Measurements from ENCODE around the gene LNX2.
"Not testable (repeated sequence)": the region's sequence is repeated elsewhere in the genome, so short reads cannot be mapped to it uniquely, and the experiment has no call there.

The LNX2 gene

GRCh38 chr13:27634231-27634630 lies 13.9 kb upstream of the LNX2 start:
- no peak for DNase-seq (ENCODE audit: extremely low read depth, low read depth)
- TF ChIP-seq CTCF (IDR thresholded peaks at IDR 0.05; ENCODE audit: low read depth, low read length, missing control alignments) = no peak
- no peak overlapping the region for H3K4me3 ChIP-seq (replicated peaks; ENCODE audit: low read depth, low read length)

- H3K4me3 ChIP-seq (replicated peaks; ENCODE audit: low read depth, low read length) = no peak overlapping the region
- no peak for TF ChIP-seq CTCF (IDR thresholded peaks at IDR 0.05; ENCODE audit: low read depth, low read length, missing control alignments)
- no peak for DNase-seq (ENCODE audit: extremely low read depth, low read depth)
Measured at GRCh38 chr13:27632648-27633047, 12.3 kb upstream of the LNX2 start.

GRCh38 chr13:27632214-27632613 lies 11.9 kb upstream of the LNX2 start:
- no peak for DNase-seq (ENCODE audit: extremely low read depth, low read depth)
- no peak overlapping the region for H3K4me3 ChIP-seq (replicated peaks; ENCODE audit: low read depth, low read length)
- no peak for TF ChIP-seq CTCF (IDR thresholded peaks at IDR 0.05; ENCODE audit: low read depth, low read length, missing control alignments)

GRCh38 chr13:27631665-27632064 lies 11.3 kb upstream of the LNX2 start:
- no peak for DNase-seq (ENCODE audit: extremely low read depth, low read depth)
- no peak overlapping the region for H3K4me3 ChIP-seq (replicated peaks; ENCODE audit: low read depth, low read length)
- no peak for TF ChIP-seq CTCF (IDR thresholded peaks at IDR 0.05; ENCODE audit: low read depth, low read length, missing control alignments)

GRCh38 chr13:27631156-27631555 lies 10.8 kb upstream of the LNX2 start:
- DNase-seq (ENCODE audit: extremely low read depth, low read depth) = no peak

GRCh38 chr13:27628766-27629165 lies 8.4 kb upstream of the LNX2 start:
- DNase-seq (ENCODE audit: extremely low read depth, low read depth); H3K4me3 ChIP-seq (replicated peaks; ENCODE audit: low read depth, low read length): not testable (repeated sequence)

More at GRCh38 chr13:27631156-27631555, 10.8 kb upstream of the LNX2 start:
- TF ChIP-seq CTCF (IDR thresholded peaks at IDR 0.05; ENCODE audit: low read depth, low read length, missing control alignments) = no peak
- H3K4me3 ChIP-seq (replicated peaks; ENCODE audit: low read depth, low read length) = no peak overlapping the region

GRCh38 chr13:27628081-27628480 lies 7.8 kb upstream of the LNX2 start:
- DNase-seq (ENCODE audit: extremely low read depth, low read depth) = no peak

More at GRCh38 chr13:27628081-27628480, 7.8 kb upstream of the LNX2 start:
- H3K4me3 ChIP-seq (replicated peaks; ENCODE audit: low read depth, low read length) = no peak overlapping the region
- no peak for TF ChIP-seq CTCF (IDR thresholded peaks at IDR 0.05; ENCODE audit: low read depth, low read length, missing control alignments)
